ENCODE results near the gene RFK.

DNA sequence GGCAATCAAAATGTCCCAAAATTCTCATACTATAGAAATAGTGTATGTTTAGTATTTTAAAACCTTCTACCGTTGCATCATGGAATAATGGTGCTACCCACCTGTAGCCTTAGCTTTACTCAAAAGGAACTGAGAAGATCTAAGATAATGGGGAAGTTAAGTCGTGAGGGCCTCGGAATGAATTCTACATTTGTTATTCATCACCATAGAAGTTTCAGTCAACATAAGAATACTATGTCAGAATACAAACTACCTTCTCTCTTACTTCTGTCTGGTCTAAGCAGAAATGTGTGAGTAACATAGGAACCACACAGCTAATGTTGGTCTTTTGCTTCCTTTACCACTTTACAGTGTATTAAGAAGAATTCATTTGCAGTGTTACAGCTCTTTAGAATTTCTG, 43.2 kb downstream of the RFK start:
- TF ChIP-seq MXI1 (conservative IDR thresholded peaks at IDR 0.05; ENCODE audit: poor library complexity, severe bottlenecking) (no peak), POLR2AphosphoS5 (IDR thresholded peaks at IDR 0.05) (no peak)
- TF ChIP-seq, protein P1, sequence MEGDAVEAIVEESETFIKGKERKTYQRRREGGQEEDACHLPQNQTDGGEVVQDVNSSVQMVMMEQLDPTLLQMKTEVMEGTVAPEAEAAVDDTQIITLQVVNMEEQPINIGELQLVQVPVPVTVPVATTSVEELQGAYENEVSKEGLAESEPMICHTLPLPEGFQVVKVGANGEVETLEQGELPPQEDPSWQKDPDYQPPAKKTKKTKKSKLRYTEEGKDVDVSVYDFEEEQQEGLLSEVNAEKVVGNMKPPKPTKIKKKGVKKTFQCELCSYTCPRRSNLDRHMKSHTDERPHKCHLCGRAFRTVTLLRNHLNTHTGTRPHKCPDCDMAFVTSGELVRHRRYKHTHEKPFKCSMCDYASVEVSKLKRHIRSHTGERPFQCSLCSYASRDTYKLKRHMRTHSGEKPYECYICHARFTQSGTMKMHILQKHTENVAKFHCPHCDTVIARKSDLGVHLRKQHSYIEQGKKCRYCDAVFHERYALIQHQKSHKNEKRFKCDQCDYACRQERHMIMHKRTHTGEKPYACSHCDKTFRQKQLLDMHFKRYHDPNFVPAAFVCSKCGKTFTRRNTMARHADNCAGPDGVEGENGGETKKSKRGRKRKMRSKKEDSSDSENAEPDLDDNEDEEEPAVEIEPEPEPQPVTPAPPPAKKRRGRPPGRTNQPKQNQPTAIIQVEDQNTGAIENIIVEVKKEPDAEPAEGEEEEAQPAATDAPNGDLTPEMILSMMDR (IDR thresholded peaks at IDR 0.05; ENCODE audit: poor library complexity, severe bottlenecking) = no peak
